Epithelial cell of esophagus (primary cell): ENCODE data around the gene DCAF5.

ENCODE experiments used
- DNase-seq: peaks from one replicate; pipeline ENCODE4 v3.0.0; 2010; ENCODE audit warnings: low read depth
- H3K4me3 ChIP-seq: 2 replicates; pipeline ENCODE4 v1.5.1; 2011; ENCODE audit warnings: mild to moderate bottlenecking, low read length, control low read depth
- CTCF ChIP-seq: IDR thresholded peaks from 2 replicates; pipeline ENCODE4 v1.5.1; 2011; ENCODE audit warnings: low read depth, mild to moderate bottlenecking, low read length, control low read depth, inconsistent platforms; ENCODE audit not compliant: insufficient read depth; ENCODE audit errors: missing control alignments

The DCAF5 gene

GRCh38 chr14:69132513-69133181 is 20.3 kb downstream of the DCAF5 start:
- TF ChIP-seq CTCF, result no peak
- H3K4me3 ChIP-seq, result no peak overlapping the region
- DNase-seq, result no peak

- no peak overlapping the region for H3K4me3 ChIP-seq
- TF ChIP-seq CTCF, result no peak
- no peak for DNase-seq
Measured at GRCh38 chr14:69131176-69131575, 21.7 kb downstream of the DCAF5 start.

- no peak overlapping the region for H3K4me3 ChIP-seq
- TF ChIP-seq CTCF, result peak; percentile 99
- DNase-seq, result peak; percentile 89
Measured at GRCh38 chr14:69129264-69129880, 23.5 kb downstream of the DCAF5 start.

- TF ChIP-seq CTCF, result no peak
- H3K4me3 ChIP-seq, result no peak overlapping the region
- DNase-seq, result no peak
Measured at GRCh38 chr14:69118305-69118704, 34.6 kb downstream of the DCAF5 start.

- DNase-seq, result no peak
- H3K4me3 ChIP-seq, result no peak overlapping the region
- no peak for TF ChIP-seq CTCF
Measured at GRCh38 chr14:69117020-69117767, 35.7 kb downstream of the DCAF5 start.

- no peak for DNase-seq
- no peak for TF ChIP-seq CTCF
- H3K4me3 ChIP-seq, result no peak overlapping the region
Measured at GRCh38 chr14:69115407-69116185, 37.3 kb downstream of the DCAF5 start.
